Loucy (cell line): ENCODE measurements around the gene CEBPA.

Experiments
- H2AFZ ChIP-seq: fragments of 200-600 bp; sonication (generic); 2 replicates; pipeline ENCODE4 v1.6.0; 2016; ENCODE audit warnings: antibody characterized with exemption, mild to moderate bottlenecking, low read length, moderate library complexity
- H3F3A ChIP-seq: fragments of 200-600 bp; 2 replicates; pipeline ENCODE4 v1.6.0; 2016; ENCODE audit warnings: antibody characterized with exemption, low read depth, mild to moderate bottlenecking
- H3K27me3 ChIP-seq: fragments of 200-600 bp; sonication (generic); 2 replicates; pipeline ENCODE4 v1.6.1; 2014; ENCODE audit warnings: low read length, mild to moderate bottlenecking; ENCODE audit not compliant: insufficient read depth, poor library complexity, severe bottlenecking
- H3K36me3 ChIP-seq: fragments of 200-600 bp; sonication (generic); 2 replicates; pipeline ENCODE4 v1.6.1; 2016; ENCODE audit warnings: low read length; ENCODE audit not compliant: insufficient read depth
- H3K4me1 ChIP-seq: fragments of 200-600 bp; sonication (generic); 2 replicates; pipeline ENCODE4 v1.5.1; 2014; ENCODE audit warnings: low read length, mild to moderate bottlenecking; ENCODE audit not compliant: insufficient read depth, poor library complexity, severe bottlenecking
- H3K4me2 ChIP-seq: fragments of 200-600 bp; sonication (generic); 2 replicates; pipeline ENCODE4 v1.6.0; 2014; ENCODE audit warnings: antibody characterized with exemption, low read length, low read depth, mild to moderate bottlenecking; ENCODE audit not compliant: poor library complexity, severe bottlenecking
- H3K4me3 ChIP-seq: fragments of 200-600 bp; sonication (generic); 2 replicates; pipeline ENCODE4 v1.5.1; 2014; ENCODE audit warnings: low read length, mild to moderate bottlenecking, mixed read lengths; ENCODE audit not compliant: poor library complexity, severe bottlenecking
- H3K79me2 ChIP-seq: fragments of 200-600 bp; sonication (generic); 2 replicates; pipeline ENCODE4 v1.6.1; 2014; ENCODE audit warnings: low read length; ENCODE audit not compliant: insufficient read depth
- H3K9ac ChIP-seq: fragments of 200-600 bp; sonication (generic); 2 replicates; pipeline ENCODE4 v1.6.0; 2014; ENCODE audit warnings: mild to moderate bottlenecking, low read depth, low read length, moderate library complexity; ENCODE audit not compliant: poor library complexity, severe bottlenecking
- H3K9me2 ChIP-seq: fragments of 200-600 bp; sonication (generic); replicated peaks from 2 replicates; pipeline ENCODE4 v1.6.1; 2016; ENCODE audit warnings: low read depth, low read length, mixed read lengths
- H3K9me3 ChIP-seq: fragments of 200-600 bp; sonication (generic); 2 replicates; pipeline ENCODE4 v1.6.1; 2014; ENCODE audit warnings: mild to moderate bottlenecking, antibody characterized with exemption, low read length, low read depth; ENCODE audit not compliant: insufficient read depth
- H4K20me1 ChIP-seq: fragments of 200-600 bp; sonication (generic); 2 replicates; pipeline ENCODE4 v1.6.0; 2014; ENCODE audit warnings: antibody characterized with exemption, low read length, mild to moderate bottlenecking; ENCODE audit not compliant: insufficient read depth, poor library complexity, severe bottlenecking
- EZH2phosphoT487 ChIP-seq: fragments of 200-600 bp; IDR thresholded peaks from 2 replicates; pipeline ENCODE4 v1.6.1; 2018; ENCODE audit warnings: antibody characterized with exemption, mild to moderate bottlenecking, moderate library complexity, borderline replicate concordance
- TF ChIP-seq, protein P1 (sequence below): fragments of 200-600 bp; sonication (generic); conservative IDR thresholded peaks from 2 replicates; pipeline ENCODE4 v1.5.1; 2014; ENCODE audit warnings: mild to moderate bottlenecking, antibody characterized with exemption, low read length

Gene CEBPA

GRCh38 chr19:33309826-33310225, 7.5 kb upstream of the CEBPA start:
- no peak overlapping the region for H3K4me2 ChIP-seq
- no peaks in the 10 kb centered on the region for H3K36me3 ChIP-seq
- H3K27me3 ChIP-seq = no peaks in the 10 kb centered on the region
- no peak overlapping the region for H3K4me3 ChIP-seq
- TF ChIP-seq, protein P1, sequence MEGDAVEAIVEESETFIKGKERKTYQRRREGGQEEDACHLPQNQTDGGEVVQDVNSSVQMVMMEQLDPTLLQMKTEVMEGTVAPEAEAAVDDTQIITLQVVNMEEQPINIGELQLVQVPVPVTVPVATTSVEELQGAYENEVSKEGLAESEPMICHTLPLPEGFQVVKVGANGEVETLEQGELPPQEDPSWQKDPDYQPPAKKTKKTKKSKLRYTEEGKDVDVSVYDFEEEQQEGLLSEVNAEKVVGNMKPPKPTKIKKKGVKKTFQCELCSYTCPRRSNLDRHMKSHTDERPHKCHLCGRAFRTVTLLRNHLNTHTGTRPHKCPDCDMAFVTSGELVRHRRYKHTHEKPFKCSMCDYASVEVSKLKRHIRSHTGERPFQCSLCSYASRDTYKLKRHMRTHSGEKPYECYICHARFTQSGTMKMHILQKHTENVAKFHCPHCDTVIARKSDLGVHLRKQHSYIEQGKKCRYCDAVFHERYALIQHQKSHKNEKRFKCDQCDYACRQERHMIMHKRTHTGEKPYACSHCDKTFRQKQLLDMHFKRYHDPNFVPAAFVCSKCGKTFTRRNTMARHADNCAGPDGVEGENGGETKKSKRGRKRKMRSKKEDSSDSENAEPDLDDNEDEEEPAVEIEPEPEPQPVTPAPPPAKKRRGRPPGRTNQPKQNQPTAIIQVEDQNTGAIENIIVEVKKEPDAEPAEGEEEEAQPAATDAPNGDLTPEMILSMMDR = no peak
- no peak for TF ChIP-seq EZH2phosphoT487
- peaks cover 4% of the 10 kb centered on the region for H3K4me1 ChIP-seq
- H4K20me1 ChIP-seq = no peaks in the 10 kb centered on the region
- no peaks in the 10 kb centered on the region for H3K79me2 ChIP-seq
- no peaks in the 10 kb centered on the region for H3F3A ChIP-seq
- no peaks in the 10 kb centered on the region for H3K9me2 ChIP-seq
- no peak overlapping the region for H3K9ac ChIP-seq
- no peaks in the 10 kb centered on the region for H3K9me3 ChIP-seq
- H2AFZ ChIP-seq = no peak overlapping the region

DNA sequence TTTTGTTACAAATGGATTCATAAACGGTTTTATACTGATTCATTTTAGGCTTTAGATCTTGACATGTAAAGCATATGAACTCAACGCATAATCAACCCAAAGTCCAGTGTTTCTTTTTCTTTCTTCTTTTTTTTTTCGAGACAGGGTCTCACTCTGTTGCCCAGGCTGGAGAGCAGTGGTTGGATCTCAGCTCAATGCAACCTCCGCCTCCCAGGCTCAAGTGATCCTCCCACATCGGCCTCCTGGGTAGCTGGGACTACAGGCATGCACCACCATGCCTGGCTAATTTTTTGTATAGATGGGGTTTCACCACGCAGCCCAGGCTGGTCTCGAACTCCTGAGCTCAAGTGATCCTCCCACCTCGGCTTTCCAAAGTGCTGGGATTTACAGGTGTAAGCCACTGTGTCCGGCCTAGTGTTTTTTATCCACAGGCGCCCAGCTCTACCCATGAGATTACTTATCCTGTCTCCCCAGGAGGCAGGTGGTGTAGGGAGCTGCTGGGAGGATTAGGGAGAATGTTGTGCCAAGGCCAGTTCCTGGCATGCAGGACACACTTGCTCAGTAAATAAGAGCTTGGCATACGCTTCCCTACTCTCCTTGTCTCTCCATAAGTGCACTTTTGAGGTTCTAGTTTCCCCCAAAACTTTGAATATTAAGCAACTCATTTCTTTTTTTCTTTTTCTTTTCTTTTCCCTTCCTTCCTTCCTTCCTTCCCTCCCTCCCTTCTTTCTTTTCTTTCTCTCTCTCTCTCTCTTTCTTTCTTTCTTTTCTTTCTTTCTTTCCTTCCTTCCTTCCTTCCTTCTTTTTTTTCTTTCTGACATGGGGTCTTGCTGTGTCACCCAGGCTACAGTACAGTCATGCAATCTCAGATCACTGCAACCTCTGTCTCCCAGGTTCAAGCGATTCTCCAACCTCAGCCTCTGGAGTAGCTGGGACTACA, 4.8 kb upstream of the CEBPA start:
- Histone ChIP-seq H3K4me3 (no peak overlapping the region), H3K9ac (no peak overlapping the region), H3K4me2 (no peak overlapping the region), H3F3A (no peaks in the 10 kb centered on the region), H3K79me2 (no peaks in the 10 kb centered on the region), H3K4me1 (peaks cover 4% of the 10 kb centered on the region), H4K20me1 (no peaks in the 10 kb centered on the region), H3K27me3 (no peaks in the 10 kb centered on the region), H3K9me3 (no peaks in the 10 kb centered on the region), H2AFZ (no peak overlapping the region), H3K36me3 (no peaks in the 10 kb centered on the region), H3K9me2 (no peaks in the 10 kb centered on the region)
- TF ChIP-seq EZH2phosphoT487 = no peak
- TF ChIP-seq, protein P1 = no peak

DNA sequence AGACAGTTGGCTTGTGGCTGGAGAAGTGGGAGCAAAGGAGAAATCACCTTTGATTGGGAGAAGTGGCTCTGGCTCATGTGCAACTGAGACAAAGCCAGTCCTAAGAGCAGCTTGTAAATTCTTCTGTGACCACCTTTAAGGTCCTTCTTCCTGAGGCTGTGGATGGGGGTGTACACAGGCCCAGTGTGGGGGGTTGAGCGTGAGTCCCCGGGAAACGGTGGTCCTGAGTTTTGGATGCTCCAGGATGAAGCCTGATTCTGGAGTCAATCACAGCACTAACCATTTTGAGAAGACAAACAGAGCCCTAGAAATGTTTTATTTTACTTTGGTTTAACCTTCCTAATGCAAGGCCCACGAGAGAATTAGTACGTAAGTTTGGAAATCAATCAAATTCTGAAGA, 3.9 kb upstream of the CEBPA start:
- no peak overlapping the region for H3K9ac ChIP-seq
- no peaks in the 10 kb centered on the region for H3K36me3 ChIP-seq
- no peaks in the 10 kb centered on the region for H3K79me2 ChIP-seq
- no peak overlapping the region for H3K4me3 ChIP-seq
- H3K27me3 ChIP-seq = no peaks in the 10 kb centered on the region
- no peak overlapping the region for H3K4me2 ChIP-seq
- no peak overlapping the region for H2AFZ ChIP-seq
- peaks cover 4% of the 10 kb centered on the region for H3K4me1 ChIP-seq
- H3K9me2 ChIP-seq = no peaks in the 10 kb centered on the region
- H3K9me3 ChIP-seq = no peaks in the 10 kb centered on the region
- H4K20me1 ChIP-seq = no peaks in the 10 kb centered on the region
- no peaks in the 10 kb centered on the region for H3F3A ChIP-seq
- no peak for TF ChIP-seq EZH2phosphoT487
- TF ChIP-seq, protein P1 = no peak
